Activated CD4-positive, alpha-beta T cell treated with anti-CD3 and anti-CD28 coated beads, Interleukin-2, amount 50 U/mL, for 4 hours (primary cell): Measurements from ENCODE around the gene PBRM1.

Experiments used
- DNase-seq, 2 experiments: peaks; one replicate each; pipeline ENCODE4 v3.0.0-alpha.2; 2020

Gene PBRM1

DNA sequence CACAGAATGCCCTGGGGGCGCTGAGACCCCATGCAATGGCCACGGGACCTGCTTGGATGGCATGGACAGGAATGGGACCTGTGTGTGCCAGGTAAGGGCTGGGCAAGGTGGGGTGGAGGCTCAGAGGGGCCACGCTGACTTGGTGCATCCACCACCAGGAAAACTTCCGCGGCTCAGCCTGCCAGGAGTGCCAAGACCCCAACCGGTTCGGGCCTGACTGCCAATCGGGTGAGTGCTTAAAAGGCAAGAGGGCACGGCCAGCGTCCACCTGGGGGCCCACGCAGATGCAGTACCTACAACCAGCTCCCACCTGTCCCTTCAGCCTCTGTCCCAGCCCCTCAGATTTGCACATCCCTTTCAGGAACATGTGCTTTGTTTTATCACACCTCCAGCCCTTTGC lies 183.7 kb downstream of the PBRM1 start:
- no peak for DNase-seq

DNA sequence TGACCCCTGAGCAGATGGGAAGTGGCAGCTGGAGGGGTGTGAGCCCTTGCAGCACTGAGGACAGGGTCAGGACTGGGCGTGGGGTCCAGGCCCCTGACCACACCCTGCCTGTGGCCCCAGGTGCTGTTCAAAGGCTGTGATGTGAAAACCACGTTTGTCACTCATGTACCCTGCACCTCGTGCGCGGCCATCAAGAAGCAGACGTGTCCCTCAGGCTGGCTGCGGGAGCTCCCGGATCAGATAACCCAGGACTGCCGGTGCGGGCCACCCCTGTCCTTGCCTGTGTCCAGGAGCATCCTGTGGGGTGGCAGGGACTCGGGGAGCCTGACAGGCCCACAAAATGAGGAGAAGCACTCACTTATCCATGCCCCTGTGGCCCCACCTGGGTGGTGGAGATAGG lies 184.7 kb downstream of the PBRM1 start:
- no peak for DNase-seq

DNA sequence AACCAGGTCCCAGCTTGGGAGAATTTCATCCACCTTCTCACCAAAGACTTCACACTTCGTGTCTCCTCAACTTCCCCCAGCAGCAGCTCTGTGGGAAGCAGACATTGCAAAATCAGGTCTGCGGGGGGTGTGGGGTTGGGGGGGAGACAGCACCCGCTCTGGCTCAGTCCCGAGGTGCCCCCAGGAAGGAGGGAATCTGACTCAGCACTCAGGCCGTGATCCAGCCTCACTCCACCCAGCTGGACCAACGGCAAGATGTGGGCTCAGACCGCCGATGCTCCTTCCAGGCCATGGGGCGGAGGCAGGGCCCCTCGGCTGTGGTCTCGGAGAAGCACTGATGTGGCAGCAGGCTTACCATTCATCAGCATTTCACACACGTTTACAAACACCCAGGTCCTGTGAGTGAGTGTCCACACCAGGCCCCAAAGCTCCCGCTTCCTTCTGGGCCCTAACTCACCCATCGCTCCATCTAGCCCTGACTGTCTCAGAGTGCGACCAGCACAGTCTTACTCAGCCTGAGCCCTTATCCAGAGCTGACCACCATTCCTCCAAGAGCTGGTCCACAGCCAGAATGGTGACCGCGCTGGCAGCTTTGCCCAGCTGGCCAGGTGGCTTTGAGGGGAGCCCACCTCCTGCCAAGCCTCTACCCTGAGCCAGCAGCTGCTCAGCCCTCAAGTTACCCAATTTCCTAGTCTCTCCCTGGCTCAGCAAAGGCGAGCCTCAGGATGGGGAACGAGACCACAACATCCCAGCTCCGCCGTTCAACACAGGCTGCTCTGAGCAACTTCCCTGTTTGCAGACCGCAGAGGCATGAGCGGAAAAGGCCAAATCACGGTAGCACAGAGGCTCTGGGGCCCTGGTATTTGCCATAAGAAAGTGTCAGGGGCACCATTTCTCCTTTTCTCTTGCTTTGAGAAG lies 187.3 kb downstream of the PBRM1 start:
- no peak for DNase-seq

DNA sequence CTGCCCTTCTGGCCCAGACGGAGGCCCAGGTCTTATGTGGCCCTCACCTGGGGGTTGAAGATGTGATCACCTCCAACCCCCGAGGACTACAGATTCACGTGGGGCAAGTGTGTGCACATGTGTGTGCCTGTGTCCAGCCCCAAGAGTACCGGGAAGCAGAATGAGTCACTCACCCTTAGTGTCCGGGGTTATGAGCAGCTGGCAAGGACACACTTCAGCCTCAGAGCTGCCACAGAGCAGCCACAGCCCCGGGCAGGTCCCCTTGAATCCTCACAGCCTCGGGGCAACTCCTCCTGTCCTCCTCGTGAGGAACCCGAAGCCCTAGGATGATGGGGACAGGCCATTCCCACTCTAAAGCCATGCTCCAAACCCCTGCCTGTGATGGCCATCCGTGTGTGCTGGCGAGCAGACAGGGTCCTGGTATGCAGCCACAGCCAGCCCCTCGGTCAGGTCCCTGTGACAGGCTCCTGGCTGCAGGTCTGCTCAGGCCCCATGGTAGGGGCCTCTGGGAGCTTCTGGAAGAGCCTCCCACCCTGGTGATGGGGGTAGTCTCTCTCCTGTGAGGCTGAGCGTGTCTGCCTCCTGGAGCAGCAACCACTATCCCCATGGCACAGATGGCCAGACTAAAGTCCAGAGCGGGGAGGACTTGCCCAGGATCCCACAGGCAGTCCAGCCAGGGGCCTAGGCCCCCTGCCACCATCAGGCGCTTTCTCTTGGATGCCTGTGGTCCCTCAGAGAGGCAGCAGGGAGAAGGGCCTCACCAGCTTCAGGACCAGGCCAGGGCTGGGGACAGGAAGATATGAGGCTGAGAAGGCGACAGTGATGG lies 189.7 kb downstream of the PBRM1 start:
- no peak for DNase-seq
